ENCODE results near the gene EIF4B. TPM values are rescaled to one million over a fixed set of nuclear protein-coding genes. Genes with fewer than 3 reads are reported as not detected.

The EIF4B gene
- total RNA-seq, 1 experiment from 2014 or later = 809 TPM

GRCh38 chr12:53050426-53051057, 44.3 kb downstream of the EIF4B start:
- intact Hi-C loops (cut with micrococcal nuclease) = no loop called here
- Histone ChIP-seq H3K4me3 (replicated peaks in 1 of 2; ENCODE audit: low read depth in 1 of 2, low read length in 2 of 2) (peak overlapping the region; percentile 53 to 59), H3K36me3 (ENCODE audit: control insufficient read depth in 1 of 2, insufficient read depth in 2 of 2, low read length in 2 of 2) (no peaks in the 10 kb centered on the region), H3K9me3 (ENCODE audit: control insufficient read depth in 1 of 2, insufficient read depth in 1 of 2, low read depth in 1 of 2, low read length in 2 of 2) (no peaks in the 10 kb centered on the region), H3K79me2 (ENCODE audit: insufficient read depth, low read length) (peaks cover 23% of the 10 kb centered on the region; the same call in 1 of the 2 replicates), H3K4me1 (ENCODE audit: control insufficient read depth in 1 of 2, insufficient read depth in 2 of 2, low read length in 2 of 2) (peaks cover 64 to 91% of the 10 kb centered on the region in 2 experiments), H2AFZ (ENCODE audit: low read depth, low read length, poor library complexity, severe bottlenecking) (no peak overlapping the region), H3K9me2 (ENCODE audit: insufficient read depth) (no peaks in the 10 kb centered on the region), H4K20me1 (ENCODE audit: insufficient read depth) (no peaks in the 10 kb centered on the region), H3K4me2 (ENCODE audit: low read length) (peak overlapping the region; percentile 97), H3K27ac (ENCODE audit: low read depth, low read length) (peak overlapping the region; percentile 91), H3K9ac (ENCODE audit: low read length) (peak overlapping the region; percentile 75), H3K27me3 (ENCODE audit: insufficient read depth, low read length) (no peaks in the 10 kb centered on the region)
- DNase-seq (ENCODE audit: low read depth, low spot score) = no peak
- CTCF ChIA-PET = interaction anchor here (1.9 to 2.0 kb wide), 2 partner anchors 11 to 147 kb away, joined by 5 read pairs; no protein-coding TSS in a partner anchor
- no peak for TF ChIP-seq POLR2A (IDR thresholded peaks at IDR 0.05; ENCODE audit: borderline replicate concordance, extremely low read depth, insufficient read depth, insufficient read length)
- no peak for TF ChIP-seq REST (IDR thresholded peaks at IDR 0.05; ENCODE audit: low read depth)
- no peak for TF ChIP-seq CTCF (IDR thresholded peaks at IDR 0.05 in 2 of 3, conservative IDR thresholded peaks at IDR 0.05 in 1 of 3; ENCODE audit: borderline replicate concordance in 1 of 3, insufficient read depth in 1 of 3, low read depth in 2 of 3, low read length in 2 of 3)
- no peak for TF ChIP-seq ZNF274 (IDR thresholded peaks at IDR 0.05; ENCODE audit: low read depth, low read length)
- no peak for ATAC-seq
- RAD21 ChIA-PET (ENCODE audit: low non-redundant PET in 1 of 2, low total read pairs in 2 of 2, uncharacterized antibody in 2 of 2, unreplicated experiment in 2 of 2) = interaction anchor here in 1 of 2 experiments (0.6 to 1.3 kb wide), 2 partner anchors 48 to 67 kb away, joined by 3 read pairs; partner anchors contain the start of gene IGFBP6
- POLR2A ChIA-PET = interaction anchor here (0.9 kb wide), 1 partner anchor 29 kb away, joined by 3 read pairs; no protein-coding TSS in a partner anchor
- BruUV-seq (replicated peaks) = no TSS peak

Data from HCT116 (cell line).